WI38 (cell line): ENCODE measurements around the gene PPM1E.

ENCODE experiments used
- H3K4me3 ChIP-seq: 2 replicates; pipeline ENCODE4 v1.5.1; 2011; ENCODE audit warnings: low read depth, mild to moderate bottlenecking, control low read depth, low read length
- TF ChIP-seq, protein P1 (sequence below): IDR thresholded peaks from 2 replicates; pipeline ENCODE4 v1.5.1; 2012; ENCODE audit warnings: low read depth, mild to moderate bottlenecking, control low read depth, low read length

PPM1E gene

DNA sequence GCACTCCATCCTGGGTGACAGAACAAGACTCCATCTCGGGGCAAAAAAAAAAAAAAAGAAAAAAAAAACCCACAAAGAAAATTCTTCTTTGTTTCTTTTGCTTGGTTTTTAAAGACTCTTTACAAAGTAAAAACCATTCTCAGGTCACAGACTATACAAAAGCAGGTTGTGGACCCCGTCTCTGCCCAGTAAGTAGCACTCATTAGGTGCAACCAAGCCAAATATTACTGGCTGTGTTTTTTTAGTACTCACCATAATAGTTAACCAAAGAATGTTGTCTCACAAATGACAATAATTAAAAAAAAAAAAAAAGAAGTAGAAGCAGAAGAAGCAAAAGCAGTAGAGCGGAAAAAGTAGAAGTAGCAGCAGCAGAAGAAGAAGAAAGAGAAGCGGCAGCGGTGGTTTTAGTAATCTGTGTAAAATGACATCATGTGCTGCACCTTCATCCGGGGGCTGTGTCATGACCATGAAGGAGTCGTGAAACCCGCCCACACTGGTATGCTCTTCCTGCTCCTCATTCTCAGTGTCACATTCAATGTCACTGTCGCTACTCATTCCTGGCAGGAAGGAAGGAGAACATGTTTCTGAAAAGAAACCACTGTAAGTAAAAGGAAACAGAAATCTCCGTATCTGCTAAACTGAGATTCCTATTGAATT is 245.6 kb downstream of the PPM1E start:
- peak overlapping the region; percentile 51 for H3K4me3 ChIP-seq
- TF ChIP-seq, protein P1, sequence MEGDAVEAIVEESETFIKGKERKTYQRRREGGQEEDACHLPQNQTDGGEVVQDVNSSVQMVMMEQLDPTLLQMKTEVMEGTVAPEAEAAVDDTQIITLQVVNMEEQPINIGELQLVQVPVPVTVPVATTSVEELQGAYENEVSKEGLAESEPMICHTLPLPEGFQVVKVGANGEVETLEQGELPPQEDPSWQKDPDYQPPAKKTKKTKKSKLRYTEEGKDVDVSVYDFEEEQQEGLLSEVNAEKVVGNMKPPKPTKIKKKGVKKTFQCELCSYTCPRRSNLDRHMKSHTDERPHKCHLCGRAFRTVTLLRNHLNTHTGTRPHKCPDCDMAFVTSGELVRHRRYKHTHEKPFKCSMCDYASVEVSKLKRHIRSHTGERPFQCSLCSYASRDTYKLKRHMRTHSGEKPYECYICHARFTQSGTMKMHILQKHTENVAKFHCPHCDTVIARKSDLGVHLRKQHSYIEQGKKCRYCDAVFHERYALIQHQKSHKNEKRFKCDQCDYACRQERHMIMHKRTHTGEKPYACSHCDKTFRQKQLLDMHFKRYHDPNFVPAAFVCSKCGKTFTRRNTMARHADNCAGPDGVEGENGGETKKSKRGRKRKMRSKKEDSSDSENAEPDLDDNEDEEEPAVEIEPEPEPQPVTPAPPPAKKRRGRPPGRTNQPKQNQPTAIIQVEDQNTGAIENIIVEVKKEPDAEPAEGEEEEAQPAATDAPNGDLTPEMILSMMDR: no peak

DNA sequence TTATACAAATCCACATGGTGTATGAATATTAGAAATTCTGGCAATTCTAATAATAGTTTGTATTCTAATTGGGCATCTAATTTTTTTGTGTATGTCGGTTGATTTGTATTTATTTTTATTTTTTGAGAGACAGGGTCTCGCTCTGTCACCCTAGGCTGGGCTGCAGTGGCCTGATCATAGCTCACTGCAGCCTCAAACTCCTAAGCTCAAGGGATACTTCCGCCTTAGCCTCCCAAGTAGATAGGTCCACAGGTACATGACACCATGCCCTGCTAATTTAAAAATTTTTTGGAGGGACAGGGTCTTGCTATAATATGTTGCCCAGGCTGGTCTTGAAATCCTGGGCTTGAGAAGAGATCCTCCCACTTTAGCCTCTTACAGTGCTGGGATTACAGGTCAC is 246.5 kb downstream of the PPM1E start:
- H3K4me3 ChIP-seq: no peak overlapping the region
- TF ChIP-seq, protein P1: no peak

DNA sequence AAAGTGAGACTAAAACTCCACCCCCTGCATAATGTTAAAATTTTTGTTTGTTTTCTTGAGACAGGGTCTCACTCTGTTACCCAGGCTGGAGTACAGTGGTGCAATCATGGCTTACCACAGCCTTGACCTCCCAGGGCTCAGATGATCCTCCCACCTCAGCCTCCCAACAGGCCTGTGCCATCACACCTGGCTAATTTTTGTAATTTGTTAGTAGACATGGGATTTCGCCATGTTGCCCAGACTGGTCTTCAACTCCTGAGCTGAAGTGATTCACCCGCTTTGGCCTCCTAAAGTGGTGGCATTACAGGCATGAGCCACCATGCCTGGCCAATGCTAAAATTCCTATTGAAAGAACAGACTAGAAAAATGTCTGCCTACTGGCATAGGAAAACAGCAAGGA is 247.2 kb downstream of the PPM1E start:
- no peak overlapping the region for H3K4me3 ChIP-seq
- TF ChIP-seq, protein P1: no peak

DNA sequence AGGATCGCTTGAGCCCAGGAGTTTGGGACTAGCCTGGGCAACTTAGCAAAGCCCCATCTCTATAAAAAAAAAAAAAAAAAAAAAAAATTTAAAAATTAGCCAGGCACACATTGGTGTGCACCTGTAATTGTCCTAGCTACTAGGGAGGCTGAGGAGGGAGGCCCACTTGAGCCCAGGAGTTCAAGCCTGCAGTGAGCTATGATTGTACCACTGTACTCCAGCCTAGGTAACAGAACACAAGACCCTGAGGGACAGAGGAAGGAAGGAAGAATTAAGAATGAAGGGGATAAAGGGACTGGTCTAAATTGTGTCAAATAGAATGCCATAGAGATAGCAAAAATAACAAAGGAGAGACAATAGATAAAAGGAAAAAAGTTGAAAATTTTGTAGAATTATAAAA is 248.2 kb downstream of the PPM1E start:
- H3K4me3 ChIP-seq: no peak overlapping the region
- TF ChIP-seq, protein P1: no peak

DNA sequence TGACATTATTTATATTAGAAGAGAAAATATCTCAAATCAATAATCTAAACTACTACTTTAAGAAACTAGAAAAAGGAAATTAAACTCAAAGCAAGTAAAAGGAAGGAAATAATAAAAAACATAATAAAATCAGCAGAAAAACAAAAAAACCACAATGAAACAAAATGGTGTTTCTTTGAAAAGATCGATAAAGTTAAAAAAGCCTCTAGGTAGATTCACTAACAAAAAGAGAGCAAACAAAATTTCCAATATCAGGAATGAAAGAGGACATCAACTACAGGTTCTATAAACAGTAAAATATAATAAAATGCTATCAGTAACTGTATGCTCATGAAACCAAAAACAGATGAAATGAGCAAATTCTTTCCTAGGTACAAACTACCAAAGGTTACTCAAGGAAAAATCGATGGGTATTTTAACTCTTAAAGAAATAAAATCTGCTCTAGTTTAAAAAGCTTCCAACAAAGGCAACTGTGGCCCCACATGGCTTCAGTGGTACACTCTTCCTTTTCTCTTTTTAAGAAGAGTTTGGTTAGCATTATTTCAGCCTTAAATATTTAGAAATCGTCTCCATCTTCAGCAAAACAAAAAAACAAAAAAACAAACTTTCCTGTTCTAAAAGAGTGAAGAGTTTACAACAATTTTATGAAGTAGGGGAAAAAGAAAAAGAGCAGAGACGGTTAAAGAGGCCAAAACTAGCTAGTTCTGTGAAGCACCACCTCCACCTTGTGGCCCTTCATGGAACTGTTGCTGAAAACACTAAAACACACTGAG is 248.9 kb downstream of the PPM1E start:
- no peak overlapping the region for H3K4me3 ChIP-seq
- TF ChIP-seq, protein P1: peak; percentile 92

DNA sequence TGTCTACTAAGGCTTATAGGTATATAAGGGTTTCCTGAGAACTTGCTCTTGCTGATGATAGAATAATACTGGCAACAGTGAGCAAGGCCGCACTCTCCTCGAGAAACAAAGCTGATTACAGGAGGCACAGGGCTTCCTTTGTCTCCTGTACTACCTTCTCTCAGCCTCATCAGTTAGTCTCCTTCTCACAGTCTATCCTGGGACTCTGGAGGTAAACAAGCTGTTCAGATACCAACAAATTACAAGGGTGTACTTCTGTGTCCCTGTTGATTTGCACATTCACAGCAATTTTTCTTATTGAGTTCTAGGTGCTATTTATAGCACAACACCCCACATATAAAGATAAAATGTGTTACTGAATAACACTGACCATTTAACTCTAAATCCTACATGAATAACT is 252.3 kb downstream of the PPM1E start:
- H3K4me3 ChIP-seq: no peak overlapping the region
- TF ChIP-seq, protein P1: no peak

DNA sequence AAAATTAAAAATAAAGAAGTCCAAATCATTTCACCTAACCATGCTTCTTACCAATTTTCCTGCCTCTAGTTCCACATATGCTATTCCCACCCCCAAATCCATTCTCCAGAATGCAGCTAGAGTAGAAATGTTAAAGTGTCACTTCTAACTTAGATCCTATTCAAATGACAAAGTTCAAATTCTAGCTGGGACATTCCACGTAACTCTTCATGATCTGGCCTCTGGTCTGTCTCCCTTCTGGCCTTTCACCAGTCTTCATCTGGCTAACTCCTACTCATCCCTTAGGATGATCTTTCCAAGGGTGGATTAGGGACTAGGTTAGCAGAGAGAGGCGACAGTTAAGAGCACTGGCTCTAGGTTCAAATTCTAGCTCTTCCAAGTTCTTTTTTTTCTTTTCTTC is 253.1 kb downstream of the PPM1E start:
- TF ChIP-seq, protein P1: no peak
- H3K4me3 ChIP-seq: no peak overlapping the region
